GM21367 (cell line): ENCODE data around the gene IRF7.
"Not testable (repeated sequence)": the region's sequence is repeated elsewhere in the genome, so short reads cannot be mapped to it uniquely, and the experiment has no call there.

ENCODE experiments used
- ATAC-seq: cut with Tn5 transposase; IDR thresholded peaks from one replicate; pipeline ENCODE4 v1.9.1; 2021; ENCODE audit not compliant: unreplicated experiment

The IRF7 gene

GRCh38 chr11:615504-616319 lies at the start of gene IRF7:
Gene IRF7 (minus strand): TSS chr11:615950. CDS start chr11:615364, 586 bp downstream.
- peak; percentile 69 for ATAC-seq

GRCh38 chr11:665062-665703 lies 49.4 kb upstream of the IRF7 start:
- ATAC-seq = no peak

GRCh38 chr11:662689-663274 lies 47.0 kb upstream of the IRF7 start:
- ATAC-seq = no peak

- no peak for ATAC-seq
Measured at GRCh38 chr11:660681-661444, 45.1 kb upstream of the IRF7 start.

- no peak for ATAC-seq
Measured at GRCh38 chr11:660281-660680, 44.5 kb upstream of the IRF7 start.

GRCh38 chr11:659532-660085 lies 43.9 kb upstream of the IRF7 start:
- ATAC-seq = no peak

GRCh38 chr11:657691-658126 lies 42.0 kb upstream of the IRF7 start:
- ATAC-seq = no peak

GRCh38 chr11:656866-657265 lies 41.1 kb upstream of the IRF7 start:
- ATAC-seq = no peak

- ATAC-seq = no peak
Measured at GRCh38 chr11:656426-656825, 40.7 kb upstream of the IRF7 start.

- ATAC-seq = no peak
Measured at GRCh38 chr11:655036-655726, 39.4 kb upstream of the IRF7 start.

- not testable (repeated sequence) for ATAC-seq
Measured at GRCh38 chr11:654444-654843, 38.7 kb upstream of the IRF7 start.

- no peak for ATAC-seq
Measured at GRCh38 chr11:653837-654236, 38.1 kb upstream of the IRF7 start.

- not testable (repeated sequence) for ATAC-seq
Measured at GRCh38 chr11:653136-653535, 37.4 kb upstream of the IRF7 start.

GRCh38 chr11:650482-650881 lies 34.7 kb upstream of the IRF7 start:
- no peak for ATAC-seq

GRCh38 chr11:647672-648158 lies 32.0 kb upstream of the IRF7 start:
- not testable (repeated sequence) for ATAC-seq

- ATAC-seq = no peak
Measured at GRCh38 chr11:646214-646613, 30.5 kb upstream of the IRF7 start.

GRCh38 chr11:645536-645935 lies 29.8 kb upstream of the IRF7 start:
- ATAC-seq = no peak

GRCh38 chr11:643849-644738 lies 28.3 kb upstream of the IRF7 start:
- no peak for ATAC-seq

GRCh38 chr11:643366-643765 lies 27.6 kb upstream of the IRF7 start:
- ATAC-seq = no peak
